Measurements from ENCODE around the gene PRKCZ.

PRKCZ gene

DNA sequence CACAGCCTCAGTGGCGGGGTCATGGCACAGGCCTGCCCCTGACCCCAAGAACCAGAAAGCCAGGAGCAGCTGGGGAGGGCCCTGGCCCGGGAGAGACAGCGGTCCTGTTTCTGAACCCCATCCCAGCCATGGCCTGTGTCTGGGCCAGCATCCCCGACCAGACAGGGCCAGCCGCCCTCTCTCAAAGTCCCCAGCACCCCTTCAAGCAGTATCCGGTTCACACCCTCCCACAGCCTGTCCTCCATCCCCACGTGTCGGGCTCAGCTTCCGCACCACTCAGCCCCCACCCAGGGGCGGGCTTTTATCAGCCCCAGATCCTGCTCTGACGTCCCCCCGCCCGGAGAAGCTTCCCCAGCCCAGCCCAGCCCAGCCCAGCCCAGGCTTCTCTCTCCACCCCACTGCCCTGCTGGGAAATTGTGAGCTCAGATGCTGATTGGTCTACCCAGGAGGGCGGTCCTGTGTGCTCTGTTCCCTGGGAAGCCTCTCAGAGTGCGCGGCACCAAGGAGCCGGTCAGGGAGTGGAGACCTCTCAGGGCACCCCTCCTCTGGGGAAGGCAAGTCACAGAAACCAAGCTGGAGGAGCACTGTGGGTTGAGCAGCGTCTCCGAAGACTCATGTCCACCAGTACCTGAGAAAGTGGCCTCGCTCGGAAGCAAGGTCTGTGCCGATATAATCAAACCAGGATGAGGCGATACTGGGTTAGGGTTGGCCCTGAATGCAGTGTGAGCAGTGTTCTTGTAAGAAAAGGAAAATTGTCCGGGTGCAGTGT is 149.0 kb downstream of the PRKCZ start:
- no peak for DNase-seq

DNA sequence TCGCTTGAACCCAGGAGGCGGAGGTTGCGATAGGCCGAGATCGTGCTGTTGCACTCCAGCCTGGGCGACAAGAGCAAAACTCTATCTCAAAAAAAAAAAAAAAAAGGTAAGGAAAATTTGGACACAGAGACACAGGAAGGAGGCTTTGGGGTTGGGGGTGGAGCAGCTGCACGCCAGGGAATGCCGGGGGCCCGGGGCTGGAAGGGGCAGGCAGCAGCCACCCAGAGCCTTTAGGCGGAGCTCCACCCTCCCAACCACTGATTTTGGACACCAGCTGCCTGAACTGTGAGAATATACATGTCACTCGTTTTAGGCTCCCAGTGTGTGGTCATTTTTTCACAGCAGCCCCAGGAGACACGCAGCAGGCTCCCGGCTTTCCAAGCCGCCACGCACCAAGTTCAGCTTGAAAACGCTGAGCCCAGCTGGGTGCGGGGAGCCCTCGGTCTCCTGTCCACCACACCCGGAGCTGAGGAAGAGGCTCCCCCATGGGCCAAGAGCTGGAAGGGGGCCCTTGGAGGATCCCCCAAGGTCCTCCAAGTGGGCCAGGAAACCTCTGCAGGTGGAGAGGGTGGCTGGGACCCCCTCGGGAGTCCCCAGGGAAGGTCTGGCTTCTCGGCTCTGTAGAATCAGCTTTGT is 150.2 kb downstream of the PRKCZ start:
- no peak for DNase-seq

DNA sequence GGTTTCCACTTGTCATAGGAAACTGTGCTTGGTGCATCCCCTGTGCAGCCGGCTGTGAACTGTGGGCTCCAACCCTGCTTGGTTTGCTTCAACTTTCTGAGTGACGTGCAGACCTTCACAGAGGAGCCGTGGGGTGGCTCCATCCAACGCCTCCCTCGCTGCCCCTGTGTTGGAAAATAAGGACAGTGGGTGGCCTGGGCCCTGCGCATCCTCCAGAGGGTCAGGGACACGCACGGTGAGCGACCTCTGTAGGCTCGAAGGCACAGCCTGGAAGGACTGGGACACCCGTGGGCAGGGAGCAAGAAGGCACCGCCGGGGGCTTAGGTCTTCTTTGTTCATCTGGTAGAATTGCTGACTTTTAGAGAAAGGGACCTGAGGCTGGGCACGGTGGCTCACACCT is 150.9 kb downstream of the PRKCZ start:
- DNase-seq, result no peak

DNA sequence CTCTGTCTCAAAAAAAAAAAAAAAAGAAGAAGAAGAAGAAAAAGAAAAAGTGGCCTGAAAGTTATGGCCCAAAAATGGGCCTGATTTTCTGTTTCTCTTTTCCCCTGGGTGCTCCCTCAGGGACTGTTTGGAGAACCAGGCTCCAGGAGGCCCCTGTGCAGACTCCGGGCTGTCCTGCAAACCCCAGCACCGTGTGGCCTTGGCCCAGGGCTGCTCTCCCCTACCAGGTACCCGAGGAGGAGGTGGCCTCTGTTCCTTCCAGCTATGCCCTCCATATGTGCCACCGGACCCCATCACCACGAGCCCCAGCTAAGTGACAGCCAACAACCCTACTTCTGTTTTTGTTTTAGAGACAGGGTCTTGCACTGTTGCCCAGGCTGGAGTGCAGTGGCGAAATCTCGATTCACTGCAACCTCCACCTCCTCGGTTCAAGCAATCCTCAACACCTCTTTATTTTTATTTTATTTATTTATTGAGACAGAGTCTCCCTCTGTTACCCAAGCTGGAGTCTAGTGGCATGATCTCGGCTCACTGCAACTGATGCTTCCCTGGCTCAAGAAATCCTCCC is 151.9 kb downstream of the PRKCZ start:
- no peak for DNase-seq

DNA sequence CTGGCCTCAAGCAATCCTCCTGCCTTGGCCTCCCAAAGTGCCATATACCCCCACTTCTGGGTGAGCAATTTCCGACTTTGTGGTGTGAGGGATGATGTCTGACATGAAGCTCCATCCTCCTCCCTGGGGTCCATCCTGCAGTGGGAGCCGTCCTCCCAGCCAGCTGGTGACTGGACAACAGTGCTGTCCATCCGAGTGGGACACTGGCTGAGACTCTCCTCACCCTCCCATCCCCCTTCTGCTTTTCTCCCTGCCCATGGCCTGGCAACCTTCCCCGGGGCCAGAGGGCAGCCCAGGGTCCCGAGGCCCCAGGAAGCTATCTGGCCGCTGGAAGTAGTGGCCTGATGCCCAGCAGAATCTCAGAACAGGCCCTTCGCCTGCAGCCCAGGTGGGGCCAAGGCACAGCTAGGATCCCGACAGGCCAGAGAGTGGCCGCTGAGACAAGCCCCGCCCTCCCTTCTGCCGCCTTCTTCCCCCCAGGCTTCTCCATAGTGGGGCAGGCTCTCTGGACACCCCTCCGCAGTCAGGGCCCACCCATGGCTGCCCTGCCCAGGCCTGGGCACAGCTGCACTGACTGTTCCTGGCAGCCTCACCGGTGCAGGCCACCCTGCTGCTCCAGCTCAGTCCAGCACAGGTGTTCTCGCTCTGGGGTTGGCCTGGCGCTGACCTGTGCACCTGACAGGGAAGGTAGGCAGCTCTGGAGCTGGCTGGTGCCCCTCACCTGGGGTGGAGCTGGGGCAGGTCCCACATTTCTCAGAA is 152.8 kb downstream of the PRKCZ start:
- no peak for DNase-seq

DNA sequence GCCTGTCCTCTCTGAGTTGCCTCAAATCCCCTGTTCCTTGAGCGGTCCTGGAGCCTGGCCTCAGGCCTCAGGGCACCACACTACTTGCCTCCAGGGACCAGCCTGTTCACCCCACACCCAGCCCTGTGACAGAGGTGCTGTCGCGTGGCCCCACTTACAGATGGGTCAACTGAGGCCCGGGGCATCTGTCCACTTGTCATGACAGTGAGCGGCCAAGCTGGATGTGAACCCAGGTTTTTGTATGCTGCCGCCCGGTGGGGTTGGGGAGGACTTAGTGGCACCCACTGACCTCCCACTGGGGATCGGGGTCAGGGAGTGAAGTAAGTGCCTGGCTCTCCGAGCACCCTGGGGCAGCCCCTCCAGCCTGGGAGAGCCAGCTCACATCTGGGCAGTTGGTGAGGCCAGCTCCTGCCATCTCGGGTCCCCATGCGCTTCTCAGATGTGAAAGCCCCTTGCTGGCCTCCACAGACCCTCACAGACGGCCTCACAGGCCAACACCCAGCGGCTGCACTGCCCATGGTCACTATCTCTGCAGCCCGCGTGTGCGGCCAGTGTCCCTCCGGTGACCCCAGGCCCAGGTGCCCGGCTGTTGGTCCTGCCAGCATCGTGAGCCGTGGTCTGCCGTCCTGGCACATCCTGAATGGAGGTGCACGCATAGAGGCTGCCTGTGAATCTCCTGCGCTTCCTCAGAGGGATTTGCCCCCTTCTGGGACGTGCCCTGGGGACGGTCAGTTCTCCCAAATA is 153.6 kb downstream of the PRKCZ start:
- DNase-seq, result no peak

DNA sequence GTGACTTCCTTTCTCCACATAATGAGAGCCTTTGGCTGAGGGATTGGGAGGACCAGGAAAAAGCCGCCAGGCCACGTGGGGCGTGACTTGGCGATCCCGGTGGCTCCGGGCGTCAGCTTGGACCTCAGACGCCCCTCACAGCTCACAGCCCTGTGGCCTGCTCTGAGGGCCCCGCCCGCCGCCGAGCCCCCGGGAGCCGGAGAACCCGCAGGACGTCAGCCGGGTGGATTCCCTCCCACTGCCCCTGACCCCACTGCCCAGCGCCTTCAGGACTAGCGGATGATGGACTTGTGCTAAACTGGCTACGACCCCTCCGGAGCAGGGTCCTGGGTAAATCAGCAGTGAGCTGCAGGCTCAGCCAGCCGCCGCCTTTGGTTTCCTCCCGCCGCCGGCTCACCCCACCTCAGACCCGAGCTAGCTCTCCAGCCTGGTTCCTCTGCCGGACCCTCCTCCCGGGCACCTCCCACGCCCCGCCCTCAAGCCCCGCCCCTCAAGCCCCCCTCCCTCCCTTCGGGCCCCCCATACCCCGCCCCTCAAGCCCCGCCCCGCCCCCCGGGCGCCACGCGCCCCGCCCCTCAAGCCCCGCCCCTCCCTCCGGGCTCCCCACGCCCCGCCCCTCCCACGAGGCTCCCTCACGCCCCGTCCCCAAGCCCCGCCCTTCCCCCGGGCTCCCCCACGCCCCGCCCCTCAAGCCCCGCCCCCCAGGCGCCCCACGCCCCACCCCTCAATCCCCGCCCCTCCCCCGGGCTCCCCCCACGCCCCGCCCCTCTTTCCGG is 154.4 kb downstream of the PRKCZ start:
- peak in 1 of 2 experiments; percentile 24 for DNase-seq

DNA sequence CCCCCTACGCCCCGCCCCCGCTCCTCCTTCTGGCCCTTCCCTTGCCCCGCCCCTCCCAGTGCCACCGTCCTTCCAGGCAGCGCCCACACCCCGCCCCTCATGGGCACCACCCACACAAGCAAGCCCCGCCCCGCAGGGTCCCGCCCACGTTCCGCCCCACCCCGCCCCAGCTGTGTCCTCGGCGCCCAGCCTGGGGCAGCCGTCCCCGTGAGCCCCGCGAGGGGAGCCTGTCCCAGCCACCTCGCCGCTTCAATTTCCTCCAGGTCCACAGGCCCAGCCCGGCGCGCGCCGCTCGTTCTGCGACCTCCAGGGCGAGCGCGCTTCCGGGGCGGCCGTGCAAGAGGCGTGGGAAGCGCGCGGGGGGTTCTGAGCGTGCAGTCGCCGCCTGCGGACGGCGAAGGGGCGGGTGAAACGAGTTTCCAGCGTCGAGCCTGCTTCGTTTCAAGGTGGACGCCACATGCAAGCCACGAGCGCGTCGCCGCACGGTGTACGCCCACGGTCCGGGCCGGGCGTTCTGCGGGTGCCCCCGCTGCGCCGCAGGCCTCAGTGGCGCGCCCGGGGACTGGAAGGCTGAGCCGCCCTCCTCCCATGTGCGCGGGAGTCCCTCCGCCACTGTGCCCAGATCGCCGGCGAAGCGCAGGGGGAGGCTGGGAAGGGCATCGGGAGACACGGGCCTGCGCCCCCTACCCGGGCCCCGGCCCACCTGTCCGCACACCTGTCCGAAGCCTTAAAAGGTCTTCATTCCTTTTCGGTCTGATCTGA is 155.2 kb downstream of the PRKCZ start:
- DNase-seq, result peak in 1 of 2 experiments; percentile 55

DNA sequence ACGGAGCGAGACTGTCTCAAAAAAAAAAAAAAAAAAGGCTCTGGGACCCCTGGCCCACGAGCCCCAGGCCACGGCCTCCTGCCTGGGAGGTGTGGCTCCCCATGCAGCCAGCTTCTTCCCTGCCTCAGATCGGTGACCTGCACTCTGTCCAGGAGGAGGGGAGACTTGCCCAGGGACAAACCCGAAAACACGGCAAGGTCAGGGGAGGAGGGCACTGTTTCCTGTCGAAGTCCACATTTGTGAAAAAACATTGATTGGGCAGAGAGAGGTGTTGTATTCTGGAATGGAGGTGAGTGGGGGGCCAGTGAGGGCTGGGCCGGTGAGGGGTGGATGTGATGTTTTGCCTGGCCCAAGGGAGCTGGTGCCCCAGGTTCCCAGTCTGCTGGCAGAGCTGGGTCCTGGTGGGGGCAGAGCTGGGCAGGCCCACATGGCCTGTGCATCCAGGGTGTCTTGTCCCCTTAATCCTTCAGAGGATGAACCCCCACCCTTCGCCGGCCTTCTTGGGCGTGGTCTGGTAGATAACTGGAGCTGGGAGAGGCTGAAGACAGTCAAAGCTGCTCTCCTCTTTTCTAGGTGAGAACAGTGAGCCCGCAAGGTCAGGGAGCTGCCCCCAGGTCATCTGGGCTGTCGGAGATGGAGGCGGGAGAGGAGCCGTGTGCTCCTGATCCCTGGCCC is 156.7 kb downstream of the PRKCZ start:
- DNase-seq, result no peak

DNA sequence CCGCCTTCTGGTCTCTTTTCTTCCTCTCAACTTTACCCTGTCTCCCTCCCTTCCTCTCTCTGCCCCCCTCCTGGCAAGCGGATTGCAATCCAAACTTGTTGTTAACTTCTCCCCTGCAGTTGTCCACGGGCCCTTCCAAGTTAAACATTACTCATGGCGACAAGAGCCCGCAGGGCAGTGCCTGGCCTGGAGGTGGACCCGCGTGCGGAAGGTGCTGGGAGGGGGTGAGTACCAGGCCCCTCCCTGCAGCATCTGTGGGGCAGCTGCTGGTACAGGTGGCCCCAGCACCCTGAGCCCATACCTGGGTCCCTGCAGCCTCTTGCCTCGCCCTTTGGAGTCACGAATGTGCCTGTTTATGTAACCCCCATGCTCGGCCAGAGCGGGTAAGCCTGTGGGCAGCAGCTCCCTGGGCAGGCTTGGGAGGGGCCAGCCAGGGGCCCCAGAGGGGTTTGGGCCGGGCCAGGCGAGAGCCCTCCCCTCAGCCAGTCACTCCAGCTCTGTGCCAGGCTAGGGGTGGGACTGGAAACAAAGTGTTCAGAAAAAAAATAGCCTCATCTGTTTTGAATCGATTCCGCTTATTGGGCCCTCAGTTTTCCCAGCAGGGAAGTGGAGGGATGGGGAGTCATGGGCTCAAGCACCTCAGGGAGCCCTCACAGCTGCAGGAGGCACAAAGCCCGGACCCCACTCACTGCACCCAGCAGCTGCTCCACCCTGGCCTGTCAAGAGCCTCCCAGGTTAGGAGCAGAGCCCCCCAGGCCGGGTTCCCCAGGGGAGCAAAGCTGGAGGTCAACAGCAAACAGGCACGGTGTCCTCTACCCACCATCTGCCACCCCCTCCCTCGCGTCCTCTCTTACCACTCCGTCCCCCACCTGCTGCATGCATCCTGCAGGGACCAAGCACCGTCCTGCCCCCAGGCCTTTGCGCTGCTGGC is 158.4 kb downstream of the PRKCZ start:
- DNase-seq, result no peak

DNA sequence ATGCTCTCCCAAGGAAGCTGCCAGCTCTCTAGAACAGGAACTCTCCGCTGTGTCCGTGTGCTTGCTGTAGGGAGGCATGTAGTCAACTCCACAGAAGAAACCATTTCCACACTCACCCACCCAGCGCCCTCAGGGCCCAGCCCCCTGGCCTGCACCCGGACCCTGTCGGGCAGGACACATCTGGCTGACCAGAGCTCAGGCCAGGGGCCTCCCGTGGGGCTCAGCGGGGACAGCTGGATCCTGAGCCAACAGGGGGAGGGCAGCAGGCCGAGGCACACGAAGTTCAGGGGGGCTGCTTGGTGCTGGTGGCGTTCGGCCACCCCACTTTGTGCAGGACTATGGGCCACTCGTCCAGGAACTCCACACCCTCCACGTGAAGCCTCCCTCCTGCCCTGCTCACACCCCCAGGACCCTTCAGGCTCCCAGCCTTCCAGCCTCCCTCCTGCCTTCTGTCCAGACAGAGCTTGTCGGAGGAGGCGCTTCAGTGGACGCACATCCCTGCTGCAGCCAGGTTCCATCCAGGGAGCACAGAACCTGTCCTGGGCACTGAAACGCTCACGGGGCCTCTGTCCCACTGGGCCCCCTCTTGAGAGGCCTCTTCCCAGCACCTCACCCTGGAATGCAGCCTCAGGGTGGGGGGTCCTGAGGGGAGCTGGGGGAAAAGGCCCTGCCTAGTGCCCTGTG is 159.3 kb downstream of the PRKCZ start:
- no peak for DNase-seq

DNA sequence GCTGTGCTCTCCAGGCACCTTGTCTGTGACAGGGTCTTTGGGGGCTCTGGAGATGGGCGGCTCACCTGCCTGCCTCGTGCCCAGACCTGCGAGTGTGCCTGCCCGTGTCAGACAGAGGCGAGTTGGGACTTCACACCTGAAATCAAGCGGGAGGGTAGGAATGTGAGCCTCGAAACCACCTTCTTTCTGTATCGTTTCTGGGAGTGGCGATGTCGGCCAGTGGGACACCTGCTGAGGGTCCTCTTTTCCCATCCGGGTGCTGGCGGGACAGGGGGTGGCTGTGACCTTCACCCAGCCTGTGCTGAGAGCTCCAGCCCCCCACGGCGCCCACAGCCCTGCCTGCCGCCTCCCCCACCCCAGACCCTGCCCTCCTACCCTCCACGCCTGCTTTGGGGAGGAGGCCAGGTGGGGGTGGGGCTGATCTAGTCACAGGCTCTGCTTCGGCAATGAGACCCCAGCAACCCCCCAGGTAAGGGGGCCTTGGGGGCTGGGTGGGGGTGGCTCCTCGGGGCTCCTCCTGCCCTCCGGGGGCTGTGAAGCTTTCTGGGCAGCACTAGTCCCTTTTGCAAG is 160.0 kb downstream of the PRKCZ start:
- DNase-seq, result no peak

DNA sequence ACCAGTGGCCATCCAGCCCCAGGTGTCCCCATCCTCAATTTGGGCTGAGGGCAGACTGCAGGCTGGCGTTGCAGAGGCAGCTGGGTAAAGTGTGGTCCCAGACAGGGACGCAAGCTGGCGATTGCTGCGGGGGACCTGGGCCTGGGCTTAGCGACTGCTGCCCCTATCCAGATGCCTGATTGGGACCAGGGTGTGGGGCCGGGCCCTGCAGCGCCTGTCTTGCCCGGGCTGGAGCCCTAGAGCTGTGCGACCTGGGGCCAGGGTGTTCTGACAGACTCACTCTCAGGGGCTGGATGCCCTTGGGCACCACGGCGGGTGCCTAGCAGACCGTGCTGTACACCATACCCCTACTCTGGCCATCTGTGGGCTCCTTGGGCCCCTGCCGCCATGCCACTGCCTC is 160.6 kb downstream of the PRKCZ start:
- no peak for DNase-seq

DNA sequence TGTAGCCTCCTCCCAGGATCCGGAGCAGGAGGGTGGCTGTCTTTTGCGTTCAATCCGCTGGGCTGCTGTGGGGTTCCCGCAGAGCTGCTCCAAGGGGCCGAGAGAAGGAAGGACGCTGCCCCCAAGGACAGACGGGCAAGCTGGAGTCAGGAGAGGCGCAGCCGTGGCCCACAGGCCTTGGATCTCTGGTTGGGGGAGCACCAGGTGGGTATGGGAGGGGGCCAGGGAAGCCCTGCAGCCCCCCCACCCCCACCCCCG is 162.0 kb downstream of the PRKCZ start:
- no peak for DNase-seq

DNA sequence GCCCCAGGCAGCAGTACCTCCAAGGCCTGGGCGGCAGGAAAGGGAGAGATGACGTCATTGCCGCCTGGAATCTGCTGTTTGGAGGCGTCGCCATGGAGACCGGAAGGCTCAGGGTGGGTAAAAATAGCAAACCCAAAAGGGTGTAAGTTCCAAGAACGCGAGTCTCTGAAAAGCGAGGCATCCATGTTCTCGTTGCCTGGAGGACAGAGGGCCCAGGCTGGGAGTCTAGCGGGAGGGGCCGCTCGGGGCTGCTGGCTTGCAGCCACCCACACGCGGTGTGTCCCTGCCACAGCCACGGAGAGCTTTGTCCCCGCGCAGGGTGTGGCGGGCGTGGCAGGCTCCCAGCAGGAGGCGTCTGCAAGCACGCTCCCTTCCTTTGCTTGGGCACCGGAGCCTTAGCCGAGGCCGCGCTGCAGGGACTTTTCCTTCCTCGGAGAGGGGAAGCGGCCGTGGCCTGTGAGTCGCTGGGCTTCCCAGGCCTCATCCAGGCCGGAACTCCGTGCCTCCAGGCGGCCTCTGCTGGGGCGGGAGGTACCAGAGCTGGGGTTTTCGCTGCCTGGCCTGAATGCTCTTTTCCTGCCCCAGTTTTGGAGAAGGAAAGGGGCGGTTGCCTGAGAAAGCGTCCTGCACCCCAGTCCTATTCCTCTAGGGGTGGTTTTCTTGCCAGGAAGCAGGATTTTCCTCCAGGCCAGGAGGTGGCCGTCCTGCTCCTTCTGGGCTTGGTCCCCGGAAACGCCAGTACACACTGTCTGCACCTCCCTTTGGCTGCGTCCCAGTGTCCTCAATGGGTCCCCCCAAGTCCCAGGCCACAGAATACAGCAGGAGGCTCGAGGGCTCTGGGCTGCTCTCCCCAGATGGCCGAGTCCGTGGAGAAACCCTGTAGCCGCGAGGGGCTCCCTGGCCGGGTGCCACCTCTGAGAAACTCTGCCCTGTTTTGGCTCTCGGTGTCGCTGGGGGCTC is 162.6 kb downstream of the PRKCZ start:
- peak; percentile 74 to 83 for DNase-seq

DNA sequence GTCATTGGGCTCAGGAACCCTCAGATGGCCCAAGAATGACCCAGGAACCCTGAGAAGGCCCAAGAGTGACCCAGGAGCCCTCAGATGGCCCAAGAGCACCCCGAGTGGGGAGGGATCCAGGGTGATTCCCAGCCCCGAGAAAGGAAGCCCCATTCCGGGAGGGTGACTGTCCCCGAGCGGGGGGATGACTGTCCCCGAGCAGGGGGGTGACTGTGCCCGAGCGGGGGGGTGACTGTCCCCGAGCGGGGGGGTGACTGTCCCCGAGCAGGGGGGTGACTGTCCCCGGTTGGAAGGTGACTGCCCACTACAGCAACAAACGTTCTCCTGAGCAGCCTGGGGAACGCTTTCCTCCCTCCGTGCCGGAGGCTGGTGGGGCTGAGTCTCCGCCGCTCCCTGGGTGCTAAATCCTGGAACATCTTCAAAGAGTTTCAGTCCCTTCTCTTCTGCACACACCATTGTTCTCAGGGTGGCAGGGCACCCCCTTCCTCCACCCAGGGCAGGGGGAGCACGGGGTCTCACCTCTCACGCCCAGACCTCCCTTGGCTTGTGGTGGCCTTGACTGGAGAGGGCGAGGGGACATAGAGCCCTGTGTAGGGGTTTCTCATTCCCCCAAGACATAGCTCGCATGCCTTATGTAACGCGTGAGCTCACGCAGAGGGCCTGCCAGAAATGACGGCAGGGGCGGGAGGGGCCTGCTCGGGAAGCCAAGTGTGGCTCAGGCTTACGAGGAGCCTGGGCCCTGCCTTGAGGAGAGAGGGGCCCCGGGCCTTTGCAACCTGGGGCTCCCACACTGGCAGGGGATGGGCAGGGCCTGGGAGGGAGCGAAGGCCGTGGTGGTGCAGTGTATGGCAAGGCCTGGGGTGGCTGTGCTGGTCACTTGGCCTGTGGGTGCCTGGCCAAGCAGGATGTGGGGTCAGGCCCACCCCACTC is 163.6 kb downstream of the PRKCZ start:
- DNase-seq, result no peak
